Bone marrow (tissue), 2 donors: ENCODE results near the gene QSOX2.

ENCODE experiments used
- DNase-seq, 2 donors: peaks; one replicate each; lab custom pipeline; 2025; lab: John Stamatoyannopoulos, UW

The QSOX2 gene

DNA sequence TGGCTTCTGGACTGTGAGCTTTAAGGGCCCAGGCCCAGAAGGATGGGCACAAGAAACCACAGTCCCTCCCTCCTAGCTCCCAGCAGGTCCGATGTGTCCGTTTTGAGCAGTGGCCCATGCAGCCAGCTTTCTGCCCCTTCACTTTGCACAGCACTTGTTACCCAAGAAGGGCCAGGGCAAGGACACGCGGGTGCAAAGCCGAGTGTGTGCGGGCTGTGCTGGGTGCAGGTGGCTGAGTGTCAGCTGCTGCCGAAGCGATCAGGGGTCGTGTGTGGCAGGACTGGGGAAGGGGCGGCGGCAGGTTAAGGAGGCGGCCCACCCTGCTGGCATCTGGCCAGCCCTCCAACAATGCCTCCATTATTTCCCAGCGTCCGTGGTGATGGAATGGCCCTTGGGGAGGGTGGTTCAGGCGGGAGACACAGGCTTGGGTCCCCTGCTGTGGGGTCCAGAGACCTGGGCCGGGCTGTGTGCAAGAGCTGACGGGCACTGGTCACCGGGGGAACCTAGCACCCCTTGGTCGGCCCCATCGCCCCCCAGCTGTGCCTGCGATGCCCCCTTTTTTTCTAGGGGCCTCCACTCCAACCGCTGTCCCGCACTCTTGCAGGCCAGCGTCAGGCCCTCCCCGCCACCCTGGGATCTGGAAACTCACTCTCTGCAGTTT, 41.3 kb downstream of the QSOX2 start:
- DNase-seq: no peak

DNA sequence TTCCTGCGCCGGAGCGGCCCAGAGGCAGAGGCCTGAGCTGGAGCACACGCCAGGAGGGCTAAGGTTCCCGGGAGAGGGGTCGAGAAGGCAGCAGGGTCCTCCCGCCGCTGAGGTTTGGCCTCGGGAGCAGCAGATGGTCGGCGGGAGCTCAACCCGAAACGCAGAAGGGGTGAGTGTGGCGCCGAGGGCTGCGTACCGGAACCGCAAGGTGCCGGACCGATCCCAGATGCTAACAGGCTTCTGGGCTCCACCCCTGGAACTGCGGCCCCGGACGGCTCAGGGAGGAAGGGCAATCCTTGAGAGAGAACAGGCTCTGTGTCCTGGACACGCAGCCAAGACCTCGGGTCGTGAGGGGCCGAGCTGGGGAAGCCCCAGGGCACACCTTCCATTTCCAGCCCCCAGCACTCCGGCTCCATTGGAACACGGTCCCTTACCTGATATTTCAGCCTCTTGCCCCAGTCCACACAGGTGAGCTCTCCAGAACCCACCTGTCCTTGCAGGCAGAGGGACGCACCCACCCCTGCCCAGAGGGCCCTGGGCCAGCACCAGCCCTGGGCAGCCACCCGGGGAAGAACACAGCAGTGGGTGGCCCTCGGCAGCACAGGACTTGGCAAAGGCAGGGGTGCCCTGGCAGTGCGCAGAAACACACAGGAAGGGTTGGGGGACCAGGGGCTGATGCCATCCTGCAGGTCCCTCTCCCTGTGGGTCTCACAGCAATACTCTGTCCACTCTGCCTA, 42.0 kb downstream of the QSOX2 start:
- DNase-seq: no peak

DNA sequence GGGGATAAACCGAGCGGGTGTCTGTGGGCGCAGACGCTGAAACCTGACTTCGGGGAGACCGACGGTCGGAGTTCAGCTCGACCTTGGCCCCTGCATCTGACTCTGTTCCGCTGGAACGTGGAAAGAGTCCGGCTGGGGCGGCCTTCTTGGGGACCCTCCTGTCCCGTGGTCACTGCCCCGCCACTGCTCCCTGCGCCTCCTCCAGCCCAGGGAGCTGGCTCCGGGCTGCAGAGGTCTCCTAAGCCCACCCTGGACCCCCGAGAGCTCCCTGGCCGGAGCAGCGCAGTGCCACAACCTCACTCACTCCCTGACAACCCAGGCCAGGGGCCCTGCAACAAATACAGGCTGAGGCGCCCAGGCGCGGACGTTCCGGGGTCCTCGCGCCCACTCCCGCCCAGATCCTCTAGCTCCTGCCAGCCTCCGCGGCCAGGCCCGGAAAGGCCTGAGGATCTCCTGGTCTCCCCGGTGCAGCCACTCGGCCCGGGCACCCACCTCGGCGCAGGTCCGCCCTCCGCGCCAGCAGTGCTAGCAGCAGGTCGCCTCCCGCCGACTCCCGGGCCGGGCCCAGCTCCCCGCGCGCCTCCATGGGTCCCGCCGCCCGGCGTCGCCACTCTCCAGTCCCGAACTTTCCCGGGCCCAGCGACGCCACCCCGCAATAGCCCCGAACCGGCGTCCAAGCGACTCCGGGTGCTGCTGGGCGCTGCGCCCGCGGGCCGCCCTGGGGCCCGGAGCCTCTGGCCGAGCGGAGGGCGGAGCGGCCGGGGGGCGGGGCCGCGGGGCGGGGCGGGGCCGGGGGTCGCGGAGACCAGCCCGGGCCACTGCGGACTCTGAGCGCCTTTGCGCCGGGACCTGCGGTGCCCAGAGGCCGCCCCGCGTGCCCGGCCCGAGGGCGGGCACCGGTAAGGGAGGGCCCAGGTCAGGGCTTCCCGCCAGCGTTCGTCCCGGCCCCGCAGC, 42.9 kb downstream of the QSOX2 start:
- DNase-seq: no peak

DNA sequence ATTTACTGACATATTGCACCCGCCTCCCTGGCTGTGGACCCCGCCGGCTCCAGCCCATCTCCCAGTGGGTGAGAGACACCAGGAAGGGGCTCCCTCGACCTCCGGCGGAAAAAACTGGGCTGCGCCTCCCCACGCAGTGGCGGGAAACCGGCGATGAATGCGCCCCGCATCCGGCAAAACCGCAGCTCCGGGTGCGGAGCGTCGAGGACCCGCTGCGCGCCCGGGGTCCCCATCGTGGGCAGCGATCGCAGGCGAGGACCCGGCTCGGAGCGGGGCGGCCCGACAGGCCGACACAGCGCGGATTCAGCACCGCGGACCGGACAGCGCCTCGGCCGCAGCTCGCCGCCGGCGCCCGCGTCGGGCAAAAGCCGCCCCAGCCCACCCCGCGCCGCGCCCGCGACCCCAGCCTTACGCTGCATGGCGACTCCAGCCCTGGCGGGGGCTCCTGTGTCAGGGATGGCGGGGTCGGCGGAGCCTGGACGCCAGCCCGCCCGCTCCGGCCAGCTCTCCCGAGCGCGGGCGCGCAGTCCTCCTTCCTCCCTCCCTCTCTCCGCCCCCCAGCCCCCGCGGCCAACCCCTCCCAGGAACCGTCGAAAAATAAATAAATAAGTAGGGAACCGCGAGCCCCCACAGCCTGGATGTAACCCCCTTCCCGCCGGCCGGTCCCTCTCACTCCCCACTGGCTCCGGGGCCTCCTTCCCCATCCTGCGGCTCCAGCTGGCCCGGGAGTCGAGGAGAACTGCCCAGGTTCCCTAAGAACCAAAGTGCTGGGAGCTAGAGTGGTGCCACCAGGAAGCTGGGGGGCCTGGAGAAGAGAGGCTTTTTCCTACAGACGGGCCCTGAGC, 43.8 kb downstream of the QSOX2 start:
- DNase-seq: no peak

DNA sequence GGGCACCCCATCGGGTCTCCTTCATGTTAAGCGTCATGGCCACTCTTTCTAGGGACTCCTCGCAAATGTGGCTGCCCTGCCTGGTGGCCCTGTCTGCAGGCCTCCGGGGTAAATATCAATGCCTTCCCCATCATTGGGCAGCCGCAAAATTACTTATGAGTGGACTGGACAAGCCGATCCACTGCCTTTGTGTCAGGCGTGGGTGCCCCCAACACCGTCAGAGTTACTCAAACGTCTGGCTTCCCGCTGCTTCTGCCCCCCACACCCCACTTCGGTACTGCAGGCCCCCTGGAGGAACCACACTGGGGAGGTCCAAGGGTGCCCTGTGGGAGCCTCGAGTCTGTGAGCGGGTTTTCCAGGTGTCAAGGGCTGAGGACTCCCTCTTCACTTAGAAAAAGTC, 44.4 kb downstream of the QSOX2 start:
- DNase-seq: no peak

DNA sequence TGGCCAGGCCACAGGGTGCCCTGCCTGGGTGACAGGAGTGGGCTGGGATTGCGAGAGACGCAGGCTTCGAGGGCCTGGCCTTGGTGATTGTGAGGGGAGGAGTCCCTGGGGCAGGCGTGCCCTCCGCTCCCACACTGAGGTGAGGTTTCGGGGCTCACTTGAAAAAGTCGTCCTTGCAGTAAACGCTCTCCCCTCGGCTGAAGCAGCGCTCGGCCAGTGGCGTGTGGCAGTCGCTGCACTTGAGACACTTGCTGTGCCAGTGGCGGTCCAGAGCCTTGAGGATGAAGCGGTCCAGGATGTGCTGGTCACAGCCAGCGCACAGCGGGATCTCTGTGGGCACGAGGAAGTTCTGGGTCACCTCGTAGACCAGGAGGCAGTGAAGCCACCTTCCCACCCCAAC, 45.2 kb downstream of the QSOX2 start:
- no peak for DNase-seq

DNA sequence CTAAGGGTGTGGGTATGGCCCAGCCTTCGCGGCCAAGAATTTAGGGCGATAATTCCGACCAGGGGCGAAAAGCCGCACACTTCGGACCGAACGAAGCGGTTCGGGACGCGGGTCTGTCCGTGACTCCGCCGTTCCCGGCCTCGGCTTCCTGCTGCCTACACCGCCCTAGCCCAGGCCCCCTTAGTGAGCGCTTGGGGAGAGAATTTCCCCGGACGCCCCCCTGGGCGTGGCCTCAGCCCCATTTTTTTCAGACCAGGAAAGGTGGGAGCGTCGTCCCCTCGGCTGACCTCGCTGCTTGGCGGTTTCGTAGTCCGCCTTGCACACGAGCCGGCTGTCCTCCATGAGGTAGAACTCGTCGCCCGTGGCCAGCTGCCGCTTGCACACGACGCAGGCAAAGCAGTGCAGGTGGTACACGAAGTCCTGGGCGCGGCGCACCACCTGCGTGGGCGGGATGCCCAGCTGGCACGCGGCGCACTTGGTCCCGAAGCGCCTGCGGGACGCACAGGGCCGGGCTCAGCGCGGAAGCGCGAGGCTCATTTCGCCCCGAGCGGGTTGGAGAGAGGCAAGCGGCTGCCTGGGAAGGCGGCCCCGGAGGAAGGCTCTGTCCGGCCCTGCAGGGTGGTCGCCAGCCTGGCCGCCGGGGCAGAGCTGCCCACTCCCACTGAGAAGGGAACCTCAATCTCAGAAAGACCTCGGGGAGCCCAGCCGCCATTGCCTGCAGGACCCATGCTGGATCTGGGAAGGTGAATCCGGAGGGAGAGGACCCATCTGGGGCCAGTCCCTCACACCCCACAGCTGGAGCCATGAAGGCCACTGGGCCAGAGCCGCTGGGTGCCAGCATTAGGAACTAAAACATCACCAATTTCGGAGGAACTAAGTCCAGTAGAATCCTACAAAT, 46.0 kb downstream of the QSOX2 start:
- DNase-seq: no peak

DNA sequence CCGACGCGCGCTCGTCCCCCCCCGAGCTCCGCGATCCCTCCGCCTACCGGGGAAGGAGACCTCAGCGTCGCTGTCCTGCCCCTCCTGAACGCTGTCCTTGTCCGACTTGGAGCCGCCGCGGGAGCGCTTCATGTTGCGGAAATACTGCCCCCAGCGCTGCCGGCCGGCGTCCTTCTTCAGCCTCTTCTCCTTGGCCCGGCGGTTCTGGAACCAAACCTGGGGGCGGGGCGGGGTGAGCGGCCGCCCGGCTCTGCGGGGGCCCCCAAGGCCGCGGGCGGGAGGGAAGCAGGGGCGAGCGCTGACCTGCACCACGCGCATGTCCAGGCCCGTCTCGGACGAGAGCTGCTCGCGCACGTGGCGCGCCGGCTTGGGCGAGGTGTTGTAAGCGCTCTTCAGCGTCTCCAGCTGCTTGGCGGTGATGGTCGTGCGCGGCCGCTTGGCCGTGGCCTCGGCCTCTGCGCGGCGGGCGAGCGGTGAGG, 47.0 kb downstream of the QSOX2 start:
- no peak for DNase-seq

DNA sequence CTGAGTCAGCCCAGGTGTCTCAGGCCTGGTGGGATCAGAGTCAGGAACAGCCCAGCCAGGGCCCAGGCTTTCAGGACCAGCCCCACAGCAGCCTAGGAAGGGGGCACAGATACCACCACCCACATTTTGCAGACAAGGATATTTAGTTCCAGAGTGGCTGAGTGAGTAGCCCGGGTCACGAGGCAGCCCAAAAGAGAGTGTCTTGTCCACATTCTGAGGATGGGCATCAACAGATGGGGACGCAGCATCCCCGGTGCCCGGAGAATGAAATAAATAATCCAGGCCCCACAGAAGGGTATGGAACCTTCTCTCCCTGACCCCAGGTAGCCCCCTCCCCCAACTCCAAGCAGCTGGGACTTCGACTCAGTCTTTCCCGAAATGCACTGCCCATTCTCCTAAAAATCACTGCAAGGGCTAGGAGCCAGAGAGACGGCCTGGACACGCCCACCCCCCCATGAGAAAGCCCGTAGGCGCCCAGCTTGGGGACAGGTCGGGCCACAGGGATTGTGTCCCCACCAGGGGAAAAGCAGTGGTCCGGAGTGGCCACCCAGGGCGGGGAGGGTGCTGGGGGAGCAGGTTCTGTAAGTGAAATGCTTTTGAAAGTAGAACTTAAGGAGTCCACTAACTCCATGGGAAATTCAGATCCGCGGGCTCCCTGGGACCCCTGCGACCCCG, 47.5 kb downstream of the QSOX2 start:
- DNase-seq: no peak

DNA sequence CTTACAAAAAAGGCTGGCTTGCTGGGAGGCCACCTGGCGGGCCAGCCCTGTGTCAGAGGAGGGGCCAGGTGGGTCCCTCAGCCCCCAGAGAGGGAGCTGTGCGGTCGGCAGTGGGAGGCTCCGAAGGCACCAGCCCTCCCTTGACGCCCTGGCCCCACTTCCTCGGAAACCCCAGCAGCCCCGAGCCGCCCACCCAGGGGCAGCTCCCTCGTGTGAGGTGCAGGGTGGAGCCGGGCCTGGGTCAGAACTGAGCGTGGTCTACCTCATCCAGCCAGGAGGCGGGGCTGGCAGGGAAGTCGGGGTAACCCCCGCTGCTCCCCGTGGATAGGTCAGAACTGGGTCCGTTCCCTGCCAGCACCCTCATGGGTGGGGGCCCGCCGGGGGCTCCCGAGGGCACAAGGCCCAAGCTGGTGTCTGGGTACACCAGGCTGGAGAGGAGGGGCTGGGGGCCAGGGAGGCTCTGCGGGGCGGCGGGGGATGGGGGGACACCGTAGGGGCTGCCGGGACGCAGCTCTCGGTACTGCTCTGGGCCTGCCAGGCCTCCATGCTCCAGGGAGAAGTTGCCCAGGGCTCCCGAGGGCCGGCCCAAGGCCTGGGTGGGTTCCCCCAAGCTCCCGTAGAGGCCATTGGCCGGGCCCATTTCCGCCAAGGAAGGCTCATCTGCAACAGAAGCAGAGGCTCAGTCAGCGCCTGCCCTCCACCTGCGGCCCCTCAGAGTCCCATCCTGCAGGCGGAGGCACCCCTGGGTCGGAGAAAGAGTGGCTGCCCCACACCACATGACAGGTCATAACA, 48.3 kb downstream of the QSOX2 start:
- DNase-seq: no peak

DNA sequence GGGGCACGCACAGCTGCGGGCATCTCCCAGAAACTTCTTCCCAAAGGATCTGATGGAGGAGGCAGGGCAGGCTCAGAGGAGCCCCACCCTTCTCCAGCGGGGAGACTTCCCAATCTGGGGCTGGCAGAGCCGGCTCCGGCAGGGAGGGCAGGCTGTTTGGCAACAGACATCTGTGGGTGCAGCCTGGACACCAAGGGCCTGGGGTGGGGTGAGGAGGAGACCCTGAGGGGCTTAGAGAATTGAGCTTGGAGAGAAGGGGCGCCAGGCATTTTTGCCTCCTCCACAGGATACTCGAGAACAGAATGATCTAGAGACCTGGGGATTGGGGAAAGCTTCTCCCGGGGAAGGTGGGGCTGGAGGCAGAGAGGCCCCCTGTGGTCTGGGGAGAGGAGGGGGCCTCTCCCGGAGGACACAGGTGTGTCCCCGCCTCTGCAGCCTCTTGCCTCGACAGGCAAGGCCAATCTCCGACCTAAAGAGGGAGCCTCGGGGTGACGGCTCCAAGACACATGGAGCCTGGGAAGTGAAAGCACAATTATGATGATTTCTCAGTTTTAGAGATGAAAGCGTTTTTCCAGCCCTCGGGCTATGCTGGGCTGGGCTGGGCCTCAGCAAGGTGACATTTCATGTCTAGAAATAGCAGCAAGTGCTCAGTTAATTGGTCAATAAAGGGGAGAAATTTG, 49.1 kb downstream of the QSOX2 start:
- DNase-seq: no peak

DNA sequence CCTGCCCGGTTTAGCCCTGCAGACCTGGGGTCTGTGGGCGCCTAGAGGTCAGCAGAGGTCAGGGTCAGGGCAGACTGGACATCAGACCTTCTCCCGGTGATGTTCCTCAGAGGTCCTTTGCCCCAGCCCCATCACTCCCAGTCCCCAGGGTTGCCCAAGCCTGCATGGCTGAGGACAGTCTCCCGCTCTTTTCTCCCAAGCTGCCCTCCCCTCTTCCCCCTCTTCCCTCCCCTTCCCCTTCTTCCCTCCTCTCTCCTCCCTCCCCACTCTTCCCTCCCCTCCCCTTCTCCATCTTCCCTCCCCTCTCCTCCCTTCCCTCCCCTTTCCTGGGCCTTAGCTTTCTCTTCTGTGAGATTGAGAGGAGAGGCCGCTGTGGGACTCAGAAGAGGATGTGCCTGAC, 51.1 kb downstream of the QSOX2 start:
- DNase-seq: no peak

DNA sequence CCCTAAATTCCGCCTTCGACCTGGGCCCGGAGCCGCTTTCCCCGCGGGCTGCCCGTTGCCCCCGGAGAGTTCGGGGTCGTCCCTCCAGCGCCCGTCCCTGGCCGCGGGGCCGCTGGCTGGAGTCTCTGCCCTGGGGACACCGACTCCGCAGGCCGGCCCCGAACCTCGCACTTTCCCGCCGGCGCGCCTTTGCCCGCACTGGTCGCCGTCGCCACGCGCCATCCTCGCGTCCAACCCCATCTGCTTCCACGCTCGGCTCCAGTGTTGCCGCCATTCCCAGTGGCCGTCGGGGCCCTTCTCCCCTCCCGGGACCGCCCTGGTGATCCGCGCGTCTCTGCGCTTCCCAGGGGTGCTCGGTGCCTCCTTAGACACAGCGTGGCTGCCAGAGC, 51.7 kb downstream of the QSOX2 start:
- DNase-seq: no peak

DNA sequence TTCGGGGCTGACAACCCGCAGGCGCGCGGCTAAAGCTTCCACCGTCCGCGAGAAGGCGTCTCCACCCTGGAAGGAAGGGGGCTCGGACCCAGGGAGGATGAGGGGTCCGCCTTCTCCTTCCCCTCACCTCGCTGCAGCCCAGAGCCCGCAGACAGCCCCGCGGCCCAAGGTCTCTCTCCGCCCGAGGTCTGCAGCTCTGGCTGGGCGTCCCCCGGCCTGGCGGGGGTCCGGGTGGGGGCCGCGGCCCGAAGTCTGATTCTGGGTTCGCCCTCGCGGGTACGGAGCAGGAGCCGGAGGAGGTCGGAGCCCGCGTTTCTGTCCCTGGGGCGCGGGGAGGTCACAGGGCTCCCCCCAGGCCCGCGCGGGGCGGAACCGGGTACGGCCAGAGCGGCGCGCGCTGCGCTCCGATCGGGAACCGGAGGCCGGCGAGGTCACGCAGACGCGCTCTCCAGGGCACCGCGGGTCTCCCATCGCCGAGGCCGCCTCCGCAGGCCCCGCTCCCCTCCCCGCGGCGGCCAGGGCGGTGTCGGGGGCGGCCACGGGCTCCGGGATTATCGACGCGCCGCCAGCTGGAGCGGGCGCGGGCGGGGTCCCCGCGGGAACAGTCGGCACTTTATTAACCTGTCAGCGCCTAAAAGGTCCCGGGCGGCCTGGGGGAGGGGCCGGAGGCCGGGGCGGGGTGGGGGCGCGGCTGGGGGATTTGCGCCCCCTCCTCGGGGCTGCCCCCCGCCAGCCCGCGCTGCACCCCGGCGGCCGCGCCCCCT, 52.3 kb downstream of the QSOX2 start:
- DNase-seq: no peak

DNA sequence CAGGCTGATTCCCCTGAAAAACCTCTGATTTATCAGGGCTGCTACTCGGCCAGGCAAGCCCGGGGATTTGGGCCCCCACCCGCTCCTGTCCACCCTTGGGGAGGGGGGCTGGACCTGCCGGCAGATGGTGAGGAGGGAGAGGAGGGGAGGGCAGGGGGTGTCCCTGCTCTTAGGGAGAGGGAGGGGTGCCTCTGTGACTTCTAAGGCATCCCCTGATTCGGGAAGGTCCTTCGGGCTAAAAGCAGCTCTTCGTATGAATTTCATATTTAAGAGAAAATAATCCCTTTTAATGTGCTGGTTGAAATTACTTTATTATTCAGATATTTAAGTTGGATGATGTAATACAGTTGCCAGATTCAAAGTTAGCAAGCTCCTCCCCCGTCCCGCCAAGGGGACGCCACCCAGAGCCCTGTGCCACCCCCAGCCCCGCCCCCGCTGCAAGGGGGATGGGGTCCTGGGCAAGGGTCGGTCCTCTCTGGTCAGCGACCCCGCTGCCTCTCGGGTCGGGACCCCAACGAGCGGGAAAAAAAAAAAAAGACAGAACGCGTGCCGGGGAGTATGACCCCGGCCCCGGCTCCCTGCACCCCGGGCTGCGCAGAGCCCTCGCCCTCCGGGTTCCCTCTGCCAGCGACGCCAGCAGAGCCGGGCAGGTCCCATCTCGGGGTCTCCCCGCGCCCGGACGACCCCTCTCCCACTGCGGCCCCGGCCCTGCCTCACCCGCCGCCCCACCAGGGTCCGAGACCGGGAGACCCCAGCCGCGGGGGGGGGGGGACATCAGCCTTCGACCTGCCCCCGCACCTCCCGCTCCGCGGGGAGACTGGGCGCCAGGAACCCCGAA, 53.1 kb downstream of the QSOX2 start:
- DNase-seq: no peak

DNA sequence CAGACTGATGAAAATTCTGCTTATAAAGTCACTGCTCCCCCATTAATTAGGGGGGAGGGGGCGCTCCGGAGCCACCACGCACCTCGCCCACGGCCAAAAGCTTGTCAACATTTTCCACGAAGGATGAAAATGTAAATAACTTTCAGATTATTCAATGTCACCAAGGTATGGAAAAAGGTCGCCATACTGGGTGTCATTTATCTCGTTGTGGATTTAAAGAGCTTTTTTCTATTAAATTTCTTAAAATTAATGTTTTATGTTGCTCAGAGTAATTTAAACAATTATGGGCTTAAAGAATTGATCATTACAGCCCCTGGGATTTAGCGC, 53.7 kb downstream of the QSOX2 start:
- no peak for DNase-seq
